ENCODE results near the gene PKD2L2. TPM values are rescaled to one million over a fixed set of nuclear protein-coding genes. Genes with fewer than 3 reads are reported as not detected.

The PKD2L2 gene
- not detected for polyA plus RNA-seq (2013, experiment 1 of 2)
- polyA plus RNA-seq (2013, experiment 2 of 2): not detected

GRCh38 chr5:137888863-137889759, at the start of gene PKD2L2:
PKD2L2 (plus strand) TSS chr5:137889457; CDS start chr5:137889492, 35 bp downstream.
- no CpG with 5 or more reads among the region's 59 CpGs for WGBS (ENCODE audit: extremely low coverage, insufficient coverage, low lambda C conversion rate)
- Histone ChIP-seq H4K8ac (ENCODE audit: low read depth, low read length) (no peak within 1 kb of the TSS), H3K27me3 (ENCODE audit: insufficient read depth, low read length, poor library complexity) (no peaks in the 10 kb centered on the region), H3K4ac (ENCODE audit: low read depth, low read length) (no peak within 1 kb of the TSS), H3K79me2 (ENCODE audit: control insufficient read depth, insufficient read depth, low read length) (no peaks in the 10 kb centered on the region), H2AK5ac (ENCODE audit: low read length) (no peak within 1 kb of the TSS), H2BK15ac (replicated peaks; ENCODE audit: low read depth) (no peak within 1 kb of the TSS), H3K79me1 (ENCODE audit: low read length) (no peaks in the 10 kb centered on the region), H2BK120ac (ENCODE audit: low read depth, low read length) (no peak within 1 kb of the TSS), H3K4me1 (ENCODE audit: control insufficient read depth, low read depth, low read length) (no peaks in the 10 kb centered on the region), H3K4me3 (ENCODE audit: low read length) (no peak within 1 kb of the TSS), H3K27ac (ENCODE audit: low read depth, low read length) (no peak within 1 kb of the TSS), H3K56ac (ENCODE audit: low read length) (peak within 1 kb of the TSS; percentile 40), H4K5ac (ENCODE audit: low read length) (no peak within 1 kb of the TSS), H3K4me2 (ENCODE audit: low read length) (no peak within 1 kb of the TSS), H3K36me3 (ENCODE audit: control insufficient read depth, insufficient read depth, low read length) (no peaks in the 10 kb centered on the region), H3K9ac (ENCODE audit: low read length) (peak within 1 kb of the TSS; percentile 22), H3K18ac (ENCODE audit: low read length) (no peak within 1 kb of the TSS), H3K23ac (ENCODE audit: low read length) (no peak within 1 kb of the TSS), H2BK5ac (ENCODE audit: low read length) (no peak within 1 kb of the TSS)
- DNase-seq: peak; percentile 81

- no peak overlapping the region for H3K9ac ChIP-seq (ENCODE audit: low read length)
- no peaks in the 10 kb centered on the region for H3K4me1 ChIP-seq (ENCODE audit: control insufficient read depth, low read depth, low read length)
- no peak overlapping the region for H3K56ac ChIP-seq (ENCODE audit: low read length)
- H2BK5ac ChIP-seq (ENCODE audit: low read length): no peak overlapping the region
- H3K4me2 ChIP-seq (ENCODE audit: low read length): no peak overlapping the region
- H3K18ac ChIP-seq (ENCODE audit: low read length): no peak overlapping the region
- H3K4me3 ChIP-seq (ENCODE audit: low read length): no peak overlapping the region
- no peak overlapping the region for H3K27ac ChIP-seq (ENCODE audit: low read depth, low read length)
- no peak overlapping the region for H3K23ac ChIP-seq (ENCODE audit: low read length)
- no peak overlapping the region for H4K5ac ChIP-seq (ENCODE audit: low read length)
- H2AK5ac ChIP-seq (ENCODE audit: low read length): no peak overlapping the region
- H3K79me2 ChIP-seq (ENCODE audit: control insufficient read depth, insufficient read depth, low read length): no peaks in the 10 kb centered on the region
- H2BK15ac ChIP-seq (replicated peaks; ENCODE audit: low read depth): no peak overlapping the region
- H2BK120ac ChIP-seq (ENCODE audit: low read depth, low read length): no peak overlapping the region
- H4K8ac ChIP-seq (ENCODE audit: low read depth, low read length): no peak overlapping the region
- WGBS (ENCODE audit: extremely low coverage, insufficient coverage, low lambda C conversion rate): 100% methylated on average over 2 of the region's 5 CpGs
- no peak for DNase-seq
- no peak overlapping the region for H3K4ac ChIP-seq (ENCODE audit: low read depth, low read length)
- no peaks in the 10 kb centered on the region for H3K27me3 ChIP-seq (ENCODE audit: insufficient read depth, low read length, poor library complexity)
- no peaks in the 10 kb centered on the region for H3K79me1 ChIP-seq (ENCODE audit: low read length)
- no peaks in the 10 kb centered on the region for H3K36me3 ChIP-seq (ENCODE audit: control insufficient read depth, insufficient read depth, low read length)
These were observed 47.0 kb upstream of the PKD2L2 start for GRCh38 chr5:137842296-137842695.

GRCh38 chr5:137843676-137844299, 45.5 kb upstream of the PKD2L2 start:
- no peak overlapping the region for H3K4me3 ChIP-seq (ENCODE audit: low read length)
- no peak overlapping the region for H3K4me2 ChIP-seq (ENCODE audit: low read length)
- DNase-seq: no peak
- H3K4me1 ChIP-seq (ENCODE audit: control insufficient read depth, low read depth, low read length): no peaks in the 10 kb centered on the region
- no peak overlapping the region for H3K27ac ChIP-seq (ENCODE audit: low read depth, low read length)
- no peak overlapping the region for H2AK5ac ChIP-seq (ENCODE audit: low read length)
- H4K8ac ChIP-seq (ENCODE audit: low read depth, low read length): no peak overlapping the region
- WGBS (ENCODE audit: extremely low coverage, insufficient coverage, low lambda C conversion rate): no CpG with 5 or more reads among the region's 4 CpGs
- H3K23ac ChIP-seq (ENCODE audit: low read length): no peak overlapping the region
- H3K56ac ChIP-seq (ENCODE audit: low read length): no peak overlapping the region
- H2BK120ac ChIP-seq (ENCODE audit: low read depth, low read length): no peak overlapping the region
- H3K79me2 ChIP-seq (ENCODE audit: control insufficient read depth, insufficient read depth, low read length): no peaks in the 10 kb centered on the region
- H2BK5ac ChIP-seq (ENCODE audit: low read length): no peak overlapping the region
- no peaks in the 10 kb centered on the region for H3K27me3 ChIP-seq (ENCODE audit: insufficient read depth, low read length, poor library complexity)
- H3K9ac ChIP-seq (ENCODE audit: low read length): no peak overlapping the region
- no peak overlapping the region for H3K4ac ChIP-seq (ENCODE audit: low read depth, low read length)
- H3K18ac ChIP-seq (ENCODE audit: low read length): no peak overlapping the region
- no peaks in the 10 kb centered on the region for H3K36me3 ChIP-seq (ENCODE audit: control insufficient read depth, insufficient read depth, low read length)
- H2BK15ac ChIP-seq (replicated peaks; ENCODE audit: low read depth): no peak overlapping the region
- no peaks in the 10 kb centered on the region for H3K79me1 ChIP-seq (ENCODE audit: low read length)
- H4K5ac ChIP-seq (ENCODE audit: low read length): no peak overlapping the region

GRCh38 chr5:137845472-137845871, 43.8 kb upstream of the PKD2L2 start:
- H3K9ac ChIP-seq (ENCODE audit: low read length): no peak overlapping the region
- H3K79me1 ChIP-seq (ENCODE audit: low read length): no peaks in the 10 kb centered on the region
- no peak overlapping the region for H2AK5ac ChIP-seq (ENCODE audit: low read length)
- no peak overlapping the region for H3K4ac ChIP-seq (ENCODE audit: low read depth, low read length)
- H4K5ac ChIP-seq (ENCODE audit: low read length): no peak overlapping the region
- H2BK5ac ChIP-seq (ENCODE audit: low read length): no peak overlapping the region
- no peak for DNase-seq
- no peak overlapping the region for H3K4me2 ChIP-seq (ENCODE audit: low read length)
- no peaks in the 10 kb centered on the region for H3K27me3 ChIP-seq (ENCODE audit: insufficient read depth, low read length, poor library complexity)
- no peak overlapping the region for H3K23ac ChIP-seq (ENCODE audit: low read length)
- no peak overlapping the region for H3K4me3 ChIP-seq (ENCODE audit: low read length)
- H2BK15ac ChIP-seq (replicated peaks; ENCODE audit: low read depth): no peak overlapping the region
- H3K27ac ChIP-seq (ENCODE audit: low read depth, low read length): no peak overlapping the region
- no peaks in the 10 kb centered on the region for H3K79me2 ChIP-seq (ENCODE audit: control insufficient read depth, insufficient read depth, low read length)
- no peaks in the 10 kb centered on the region for H3K4me1 ChIP-seq (ENCODE audit: control insufficient read depth, low read depth, low read length)
- H3K56ac ChIP-seq (ENCODE audit: low read length): no peak overlapping the region
- no peak overlapping the region for H4K8ac ChIP-seq (ENCODE audit: low read depth, low read length)
- H3K18ac ChIP-seq (ENCODE audit: low read length): no peak overlapping the region
- H2BK120ac ChIP-seq (ENCODE audit: low read depth, low read length): no peak overlapping the region
- no peaks in the 10 kb centered on the region for H3K36me3 ChIP-seq (ENCODE audit: control insufficient read depth, insufficient read depth, low read length)

- DNase-seq: no peak
- Histone ChIP-seq H4K8ac (ENCODE audit: low read depth, low read length) (no peak overlapping the region), H2BK5ac (ENCODE audit: low read length) (no peak overlapping the region), H3K4ac (ENCODE audit: low read depth, low read length) (no peak overlapping the region), H3K27me3 (ENCODE audit: insufficient read depth, low read length, poor library complexity) (no peaks in the 10 kb centered on the region), H4K5ac (ENCODE audit: low read length) (no peak overlapping the region), H3K4me2 (ENCODE audit: low read length) (no peak overlapping the region), H3K4me3 (ENCODE audit: low read length) (no peak overlapping the region), H3K56ac (ENCODE audit: low read length) (no peak overlapping the region), H3K18ac (ENCODE audit: low read length) (no peak overlapping the region), H3K27ac (ENCODE audit: low read depth, low read length) (no peak overlapping the region), H2BK120ac (ENCODE audit: low read depth, low read length) (no peak overlapping the region), H3K23ac (ENCODE audit: low read length) (no peak overlapping the region), H3K79me1 (ENCODE audit: low read length) (no peaks in the 10 kb centered on the region), H3K4me1 (ENCODE audit: control insufficient read depth, low read depth, low read length) (no peaks in the 10 kb centered on the region), H3K79me2 (ENCODE audit: control insufficient read depth, insufficient read depth, low read length) (no peaks in the 10 kb centered on the region), H3K9ac (ENCODE audit: low read length) (no peak overlapping the region), H2BK15ac (replicated peaks; ENCODE audit: low read depth) (no peak overlapping the region), H3K36me3 (ENCODE audit: control insufficient read depth, insufficient read depth, low read length) (no peaks in the 10 kb centered on the region), H2AK5ac (ENCODE audit: low read length) (no peak overlapping the region)
- WGBS (ENCODE audit: extremely low coverage, insufficient coverage, low lambda C conversion rate): no CpG with 5 or more reads among the region's 6 CpGs
These were observed 41.6 kb upstream of the PKD2L2 start for GRCh38 chr5:137847687-137848086.

Data from mesendoderm (in vitro differentiated cells).